HG03066 (cell line): Measurements from ENCODE around the gene OR10T2.
"Not testable (repeated sequence)": the region's sequence is repeated elsewhere in the genome, so short reads cannot be mapped to it uniquely, and the experiment has no call there.

Source experiments
- ATAC-seq: cut with Tn5 transposase; IDR thresholded peaks from one replicate; pipeline ENCODE4 v1.9.1; 2021; ENCODE audit warnings: low read depth; ENCODE audit not compliant: unreplicated experiment

Gene OR10T2

DNA sequence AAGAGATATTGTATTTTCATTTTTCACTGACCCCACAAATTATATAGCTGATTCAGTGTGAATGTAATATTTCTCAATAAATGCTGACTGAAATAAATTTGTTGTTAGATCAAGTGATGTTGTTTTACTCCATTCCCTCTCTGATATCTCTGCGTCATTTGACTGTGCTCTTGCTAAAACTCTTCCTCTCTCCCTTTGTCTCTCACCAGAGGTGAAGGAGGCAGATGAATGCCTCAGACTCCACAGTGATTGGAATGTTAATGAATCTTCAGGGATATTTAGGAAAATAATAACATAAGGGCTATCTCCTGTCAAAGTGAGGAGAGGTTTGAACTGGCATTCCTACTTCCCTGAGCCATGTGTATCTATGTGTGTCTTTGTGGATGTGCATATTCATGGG, 41.8 kb downstream of the OR10T2 start:
- no peak for ATAC-seq

DNA sequence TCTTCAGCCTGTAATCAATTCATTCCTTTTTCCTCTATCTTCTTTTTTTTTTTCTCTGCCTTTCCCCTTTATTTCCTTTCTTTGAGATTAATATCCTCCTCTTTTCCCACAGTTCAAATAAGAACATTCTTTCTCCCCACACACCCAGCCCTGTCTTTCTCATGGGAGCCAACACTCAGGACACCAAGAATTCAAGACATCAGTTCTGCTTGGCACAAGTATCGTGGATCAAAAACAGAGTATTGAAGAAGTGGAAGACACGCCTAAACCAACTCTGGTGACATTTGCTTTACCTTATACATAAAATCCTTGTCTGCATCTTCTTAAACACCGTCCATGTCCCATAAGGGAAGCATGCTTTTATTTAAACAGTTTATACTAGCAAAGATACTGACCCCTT, 42.6 kb downstream of the OR10T2 start:
- no peak for ATAC-seq

DNA sequence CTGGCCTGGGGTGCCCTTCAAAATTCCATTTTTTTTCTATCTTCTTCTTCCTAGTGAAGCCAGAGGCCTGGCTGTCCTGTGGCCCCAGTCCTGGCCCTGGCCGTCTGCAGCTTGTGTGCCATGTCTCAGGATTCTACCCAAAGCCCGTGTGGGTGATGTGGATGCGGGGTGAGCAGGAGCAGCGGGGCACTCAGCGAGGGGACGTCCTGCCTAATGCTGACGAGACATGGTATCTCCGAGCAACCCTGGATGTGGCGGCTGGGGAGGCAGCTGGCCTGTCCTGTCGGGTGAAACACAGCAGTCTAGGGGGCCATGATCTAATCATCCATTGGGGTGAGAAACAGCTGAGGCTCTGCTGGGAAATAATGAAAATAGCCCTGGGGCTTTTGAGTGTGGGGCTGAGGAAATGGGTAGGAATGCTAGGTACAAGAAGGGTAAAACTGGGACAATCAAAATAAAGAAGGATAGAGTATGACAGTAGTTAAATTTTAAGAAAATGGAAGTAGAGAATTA, 43.4 kb downstream of the OR10T2 start:
- ATAC-seq, result no peak

DNA sequence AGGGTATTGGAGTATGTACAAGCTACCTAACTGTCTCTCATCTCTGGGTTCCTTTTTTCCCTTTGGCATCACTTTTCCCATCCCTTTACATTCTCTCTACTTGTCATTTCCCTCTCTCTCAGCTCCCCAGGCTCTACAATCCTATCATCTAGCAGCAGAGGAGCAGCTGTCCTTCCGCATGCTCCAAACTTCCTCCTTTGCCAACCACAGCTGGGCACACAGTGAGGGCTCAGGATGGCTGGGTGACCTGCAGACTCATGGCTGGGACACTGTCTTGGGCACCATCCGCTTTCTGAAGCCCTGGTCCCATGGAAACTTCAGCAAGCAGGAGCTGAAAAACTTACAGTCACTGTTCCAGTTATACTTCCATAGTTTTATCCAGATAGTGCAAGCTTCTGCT, 45.0 kb downstream of the OR10T2 start:
- no peak for ATAC-seq

GRCh38 chr1:158353303-158354075, 45.8 kb downstream of the OR10T2 start, which contains the start of gene CD1E:
Gene CD1E, plus strand, starts transcription at chr1:158353894. Its CDS starts 95 bp downstream, at chr1:158353989.
- no peak for ATAC-seq

DNA sequence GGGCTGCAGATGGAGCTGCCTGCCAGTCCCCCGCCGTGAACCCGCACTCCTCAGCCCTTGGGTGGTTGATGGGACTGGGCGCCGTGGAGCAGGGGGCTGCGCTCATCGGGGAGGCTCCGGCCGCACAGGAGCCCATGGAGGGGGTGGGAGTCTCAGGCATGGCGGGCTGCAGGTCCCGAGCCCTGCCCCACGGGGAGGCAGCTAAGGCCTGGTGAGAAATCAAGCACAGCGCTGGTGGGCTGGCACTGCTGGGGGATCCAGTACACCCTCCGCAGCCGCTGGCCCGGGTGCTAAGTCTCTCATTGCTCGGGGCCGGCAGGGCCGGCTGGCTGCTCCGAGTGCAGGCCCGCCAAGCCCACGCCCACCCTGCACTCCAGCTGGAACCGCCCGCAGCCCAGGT, 50.3 kb downstream of the OR10T2 start:
- ATAC-seq, result not testable (repeated sequence)
